Left ventricle myocardium inferior (tissue), 1 donor: ENCODE measurements around the gene ATXN7L1. TPM values are rescaled to one million over a fixed set of nuclear protein-coding genes. Genes with fewer than 3 reads are reported as not detected.

Experiments
- DNase-seq: peaks from one replicate; pipeline ENCODE4 v3.0.0-alpha.2; 2020
- H3K27ac ChIP-seq: fragments of 200-600 bp; replicated peaks from 2 replicates; pipeline ENCODE4 v1.8.0; 2021
- H3K27me3 ChIP-seq: fragments of 200-600 bp; 2 replicates; pipeline ENCODE4 v1.8.0; 2021; ENCODE audit warnings: low read depth
- H3K36me3 ChIP-seq: fragments of 200-600 bp; 2 replicates; pipeline ENCODE4 v1.8.0; 2021
- H3K4me1 ChIP-seq: fragments of 200-600 bp; 2 replicates; pipeline ENCODE4 v1.8.0; 2021
- H3K4me3 ChIP-seq: fragments of 200-600 bp; 2 replicates; pipeline ENCODE4 v1.8.0; 2021; ENCODE audit warnings: mild to moderate bottlenecking, moderate library complexity
- H3K9me3 ChIP-seq: fragments of 200-600 bp; replicated peaks from 2 replicates; pipeline ENCODE4 v1.8.0; 2021
- CTCF ChIP-seq: fragments of 200-600 bp; IDR thresholded peaks from 2 replicates; pipeline ENCODE4 v1.8.0; 2021; ENCODE audit warnings: antibody characterized with exemption, mild to moderate bottlenecking, borderline replicate concordance
- intact Hi-C: fragments of 100-400 bp; cut with micrococcal nuclease; formaldehyde crosslinking; loops from one replicate; pipeline ENCODE4 v1.11.0; 2022
- total RNA-seq: library from RNA; stranded (reverse); fragmentation: NEBNext Ultra II Directional; extraction: Animal tissue kit (Norgen Biotek cat#: 25700); gene quantifications from one replicate; pipeline ENCODE4 v1.2.1, GENCODE V29; 2021
- donor health status: DM: no; HTN: yes; CAD: no; lungs with severe emphysema.

Gene ATXN7L1
- total RNA-seq, 1 donor from 2014 or later, result 6.2 TPM

- Histone ChIP-seq H3K4me3 (no peak overlapping the region), H3K27ac (no peak overlapping the region), H3K36me3 (no peaks in the 10 kb centered on the region), H3K4me1 (peaks cover 10% of the 10 kb centered on the region), H3K9me3 (peaks cover 8% of the 10 kb centered on the region), H3K27me3 (no peaks in the 10 kb centered on the region)
- intact Hi-C loops, result no loop called here
- no peak for DNase-seq
- TF ChIP-seq CTCF, result no peak
These were observed 27.7 kb upstream of the ATXN7L1 start for GRCh38 chr7:105904064-105904463.

- Histone ChIP-seq H3K4me1 (peaks cover 10% of the 10 kb centered on the region), H3K27ac (no peak overlapping the region), H3K4me3 (no peak overlapping the region), H3K36me3 (no peaks in the 10 kb centered on the region), H3K9me3 (peaks cover 8% of the 10 kb centered on the region), H3K27me3 (no peaks in the 10 kb centered on the region)
- intact Hi-C loops, result no loop called here
- no peak for DNase-seq
- TF ChIP-seq CTCF, result no peak
These were observed 26.0 kb upstream of the ATXN7L1 start for GRCh38 chr7:105902325-105902911.

DNA sequence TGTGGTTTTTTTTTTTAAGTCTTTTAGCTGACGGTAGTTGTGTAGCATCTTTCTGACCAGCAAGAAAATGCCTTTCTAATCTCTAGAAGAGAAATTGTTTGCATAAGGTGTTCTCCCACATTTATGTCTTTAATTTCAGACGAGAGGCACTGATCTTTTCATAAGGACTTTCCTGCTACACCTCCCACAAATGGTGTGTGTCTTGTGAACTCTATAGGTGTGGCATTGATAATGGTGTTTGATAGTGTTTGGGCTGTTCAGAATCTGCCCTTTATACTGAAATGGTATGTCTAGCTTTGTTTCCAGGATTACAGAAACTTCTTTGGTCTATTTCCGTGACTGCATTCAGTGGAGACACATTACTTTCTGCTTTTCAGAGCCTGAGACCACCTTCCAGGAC is 21.6 kb upstream of the ATXN7L1 start:
- no peak overlapping the region for H3K4me3 ChIP-seq
- H3K36me3 ChIP-seq, result no peaks in the 10 kb centered on the region
- intact Hi-C loops, result no loop called here
- no peak for TF ChIP-seq CTCF
- no peak for DNase-seq
- no peaks in the 10 kb centered on the region for H3K9me3 ChIP-seq
- H3K27ac ChIP-seq, result no peak overlapping the region
- no peaks in the 10 kb centered on the region for H3K27me3 ChIP-seq
- no peaks in the 10 kb centered on the region for H3K4me1 ChIP-seq

GRCh38 chr7:105896407-105896911 is 20.1 kb upstream of the ATXN7L1 start:
- intact Hi-C loops, result no loop called here
- no peaks in the 10 kb centered on the region for H3K36me3 ChIP-seq
- no peak for DNase-seq
- no peak overlapping the region for H3K27ac ChIP-seq
- H3K27me3 ChIP-seq, result no peaks in the 10 kb centered on the region
- TF ChIP-seq CTCF, result no peak
- H3K9me3 ChIP-seq, result no peaks in the 10 kb centered on the region
- H3K4me1 ChIP-seq, result no peaks in the 10 kb centered on the region
- H3K4me3 ChIP-seq, result no peak overlapping the region

GRCh38 chr7:105894131-105894530 is 17.7 kb upstream of the ATXN7L1 start:
- Histone ChIP-seq H3K27me3 (no peaks in the 10 kb centered on the region), H3K9me3 (no peaks in the 10 kb centered on the region), H3K4me3 (no peak overlapping the region), H3K27ac (no peak overlapping the region), H3K4me1 (no peaks in the 10 kb centered on the region), H3K36me3 (no peaks in the 10 kb centered on the region)
- no peak for TF ChIP-seq CTCF
- intact Hi-C loops, result no loop called here
- DNase-seq, result no peak
